WI38 (cell line): Measurements from ENCODE around the gene LRRC15.

Source experiments
- H3K4me3 ChIP-seq: 2 replicates; pipeline ENCODE4 v1.5.1; 2011; ENCODE audit warnings: low read depth, mild to moderate bottlenecking, control low read depth, low read length
- CTCF ChIP-seq: IDR thresholded peaks from 2 replicates; pipeline ENCODE4 v1.5.1; 2012; ENCODE audit warnings: low read depth, mild to moderate bottlenecking, control low read depth, low read length

LRRC15 gene

GRCh38 chr3:194399874-194400411 lies 30.4 kb upstream of the LRRC15 start:
- TF ChIP-seq CTCF = no peak
- no peak overlapping the region for H3K4me3 ChIP-seq

- no peak within 1 kb of the TSS for H3K4me3 ChIP-seq
- no peak for TF ChIP-seq CTCF
These were observed 29.6 kb upstream of the LRRC15 start, which contains the start of gene GP5 for GRCh38 chr3:194399166-194399565. Gene GP5, minus strand, starts transcription at chr3:194399266. Its CDS starts 984 bp downstream, at chr3:194398282.

- TF ChIP-seq CTCF = no peak
- no peak overlapping the region for H3K4me3 ChIP-seq
These were observed 28.3 kb upstream of the LRRC15 start for GRCh38 chr3:194397757-194398312.

GRCh38 chr3:194396859-194397756 lies 27.6 kb upstream of the LRRC15 start:
- TF ChIP-seq CTCF = no peak
- H3K4me3 ChIP-seq = no peak overlapping the region

GRCh38 chr3:194396539-194396858 lies 27.0 kb upstream of the LRRC15 start:
- H3K4me3 ChIP-seq = no peak overlapping the region
- no peak for TF ChIP-seq CTCF

GRCh38 chr3:194395778-194396538 lies 26.4 kb upstream of the LRRC15 start:
- TF ChIP-seq CTCF = no peak
- H3K4me3 ChIP-seq = no peak overlapping the region
